Measurements from ENCODE around the gene LDB3.

- no peak for TF ChIP-seq CTCF (conservative IDR thresholded peaks at IDR 0.05 in 1 of 2, IDR thresholded peaks at IDR 0.05 in 1 of 2; ENCODE audit: low read depth in 1 of 2, low read length in 2 of 2)
- no peak for TF ChIP-seq EZH2 (IDR thresholded peaks at IDR 0.05; ENCODE audit: low read length, missing control alignments)
Measured at GRCh38 chr10:86770412-86770960, 102.2 kb downstream of the LDB3 start.

Measured in fibroblast of lung (primary cell).